IMR-90 (cell line): ENCODE data around the gene SHISAL1. TPM values are rescaled to one million over a fixed set of nuclear protein-coding genes. Genes with fewer than 3 reads are reported as not detected.

Experiments
- ATAC-seq: fragments of 200-7000 bp; cut with Tn5 transposase; 2 replicates; pipeline ENCODE4 v1.9.1; 2020; ENCODE audit warnings: low read depth, mild to moderate bottlenecking, moderate library complexity
- BruUV-seq: library from RNA; stranded (reverse); fragments of 400-500 nt; replicated peaks from 2 replicates; lab custom pipeline; 2021; lab: Mats Ljungman, UMichigan
- CTCF ChIA-PET: fragments of 300-600 bp; formaldehyde crosslinking; extraction: SDS; loops from one replicate; lab custom pipeline; 2021; ENCODE audit warnings: antibody characterized with exemption; lab: Yijun Ruan, JAX
- POLR2A ChIA-PET: fragments of 300-600 bp; sonication (Branson Sonifier 250); formaldehyde crosslinking; loops from one replicate; lab custom pipeline; 2022; ENCODE audit warnings: antibody characterized with exemption; ENCODE audit not compliant: unreplicated experiment; lab: Charles Lee
- DNase-seq: peaks from one replicate; pipeline ENCODE4 v3.0.0; 2013
- H2AFZ ChIP-seq: replicated peaks from 2 replicates; pipeline ENCODE3; 2013; ENCODE audit warnings: low read length, mild to moderate bottlenecking; ENCODE audit not compliant: poor library complexity
- H2AK5ac ChIP-seq: 2 replicates; pipeline ENCODE4 v1.6.1; 2013; ENCODE audit warnings: low read depth, low read length, inconsistent platforms
- H2AK9ac ChIP-seq: replicated peaks from 2 replicates; pipeline ENCODE3; 2013; ENCODE audit warnings: mild to moderate bottlenecking, low read depth, low read length, moderate library complexity; ENCODE audit not compliant: poor library complexity
- H2BK120ac ChIP-seq: 2 replicates; pipeline ENCODE4 v1.6.1; 2013; ENCODE audit warnings: low read depth, low read length, inconsistent platforms
- H2BK15ac ChIP-seq: 3 replicates; pipeline ENCODE4 v1.6.1; 2013; ENCODE audit warnings: low read depth, low read length, inconsistent platforms
- H2BK20ac ChIP-seq: 2 replicates; pipeline ENCODE4 v1.6.1; 2013; ENCODE audit warnings: low read depth, mild to moderate bottlenecking, inconsistent platforms, low read length, moderate library complexity
- H2BK5ac ChIP-seq: 2 replicates; pipeline ENCODE4 v1.6.1; 2013; ENCODE audit warnings: mild to moderate bottlenecking, low read depth, low read length, inconsistent platforms; ENCODE audit not compliant: poor library complexity, severe bottlenecking
- H3K14ac ChIP-seq: replicated peaks from 2 replicates; pipeline ENCODE4 v1.6.1; 2013; ENCODE audit warnings: low read depth, low read length, inconsistent platforms
- H3K18ac ChIP-seq: 2 replicates; pipeline ENCODE4 v1.6.1; 2013; ENCODE audit warnings: low read depth, low read length, control low read depth
- H3K23ac ChIP-seq: 2 replicates; pipeline ENCODE4 v1.6.1; 2013; ENCODE audit warnings: low read depth, low read length, inconsistent platforms
- H3K27ac ChIP-seq: 2 replicates; pipeline ENCODE4 v1.5.1; 2013; ENCODE audit warnings: mild to moderate bottlenecking, control low read depth, low read length; ENCODE audit not compliant: insufficient read depth
- H3K27me3 ChIP-seq: 2 replicates; pipeline ENCODE4 v1.6.1; 2013; ENCODE audit warnings: low read length; ENCODE audit not compliant: control insufficient read depth, insufficient read depth
- H3K36me3 ChIP-seq: 2 replicates; pipeline ENCODE4 v1.6.1; 2013; ENCODE audit warnings: low read length, mixed read lengths; ENCODE audit not compliant: control insufficient read depth, insufficient read depth
- H3K4ac ChIP-seq: 2 replicates; pipeline ENCODE4 v1.6.1; 2013; ENCODE audit warnings: low read depth, low read length, inconsistent platforms
- H3K4me1 ChIP-seq: 2 replicates; pipeline ENCODE4 v1.6.1; 2013; ENCODE audit warnings: low read length, mixed read lengths; ENCODE audit not compliant: control insufficient read depth, insufficient read depth
- H3K4me2 ChIP-seq: 2 replicates; pipeline ENCODE4 v1.6.1; 2013; ENCODE audit warnings: low read depth, mild to moderate bottlenecking, control low read depth, low read length, moderate library complexity
- H3K4me3 ChIP-seq: 2 replicates; pipeline ENCODE4 v1.5.1; 2013; ENCODE audit warnings: low read depth, mild to moderate bottlenecking, control low read depth, low read length, moderate library complexity; ENCODE audit not compliant: insufficient read depth
- H3K56ac ChIP-seq: 2 replicates; pipeline ENCODE4 v1.6.1; 2013; ENCODE audit warnings: low read length, inconsistent platforms; ENCODE audit not compliant: insufficient read depth; ENCODE audit errors: extremely low read depth
- H3K79me1 ChIP-seq, 2 experiments: 2 replicates each; pipeline ENCODE4 v1.6.1; 2013; ENCODE audit warnings: low read length in 2 of 2, inconsistent platforms in 1 of 2, low read depth in 1 of 2
- H3K9ac ChIP-seq: 2 replicates; pipeline ENCODE4 v1.6.1; 2013; ENCODE audit warnings: low read depth, low read length, control low read depth
- H3K9me1 ChIP-seq: 2 replicates; pipeline ENCODE4 v1.6.1; 2013; ENCODE audit warnings: low read length, inconsistent platforms; ENCODE audit not compliant: insufficient read depth
- H3K9me3 ChIP-seq: 2 replicates; pipeline ENCODE4 v1.6.1; 2013; ENCODE audit warnings: low read length; ENCODE audit not compliant: control insufficient read depth, insufficient read depth
- H4K20me1 ChIP-seq: 2 replicates; pipeline ENCODE4 v1.6.1; 2013; ENCODE audit warnings: low read length, inconsistent platforms; ENCODE audit not compliant: insufficient read depth
- H4K5ac ChIP-seq: 2 replicates; pipeline ENCODE4 v1.6.1; 2013; ENCODE audit warnings: mild to moderate bottlenecking, low read depth, low read length, control low read depth
- H4K8ac ChIP-seq, 2 experiments: 2 replicates each; pipeline ENCODE4 v1.6.1; 2013; ENCODE audit warnings: low read depth in 2 of 2, low read length in 2 of 2, control low read depth in 1 of 2, inconsistent platforms in 1 of 2
- H4K91ac ChIP-seq: 2 replicates; pipeline ENCODE4 v1.6.1; 2013; ENCODE audit warnings: low read depth, low read length, inconsistent platforms; ENCODE audit not compliant: insufficient read depth
- CHD1 ChIP-seq: IDR thresholded peaks from 2 replicates; pipeline ENCODE4 v1.6.1; 2012; ENCODE audit warnings: low read depth, low read length, improper control_type of control experiment
- FOS ChIP-seq: fragments of 150-350 bp; IDR thresholded peaks from 2 replicates; pipeline ENCODE4 v1.6.1; 2016; ENCODE audit warnings: low read depth, low read length
- MAFK ChIP-seq: IDR thresholded peaks from 2 replicates; pipeline ENCODE4 v1.6.1; 2012; ENCODE audit warnings: low read depth, low read length, improper control_type of control experiment
- MAZ ChIP-seq: IDR thresholded peaks from 2 replicates; pipeline ENCODE4 v1.6.1; 2012; ENCODE audit warnings: low read depth, mild to moderate bottlenecking, low read length, improper control_type of control experiment, moderate library complexity, borderline replicate concordance
- NFE2L2 ChIP-seq: fragments of 150-350 bp; IDR thresholded peaks from 2 replicates; pipeline ENCODE4 v1.6.1; 2016; ENCODE audit warnings: low read depth, mild to moderate bottlenecking, low read length
- POLR2A ChIP-seq: IDR thresholded peaks from 2 replicates; pipeline ENCODE4 v1.6.1; 2012; ENCODE audit warnings: mild to moderate bottlenecking, low read depth, low read length
- RAD21 ChIP-seq: IDR thresholded peaks from 2 replicates; pipeline ENCODE4 v1.6.1; 2012; ENCODE audit warnings: low read length, improper control_type of control experiment
- RFX5 ChIP-seq: IDR thresholded peaks from 2 replicates; pipeline ENCODE4 v1.8.0; 2012; ENCODE audit warnings: low read depth, mild to moderate bottlenecking, low read length, moderate library complexity
- WGBS, 2 experiments: methylation state at CpG; one replicate each; pipeline versions ENCODE4 v1.1.5 to v1.1.7; 2013; ENCODE audit warnings: missing lambda C conversion rate in 2 of 2; ENCODE audit not compliant: insufficient read length in 1 of 2; ENCODE audit errors: extremely low coverage in 2 of 2; 5-methylcytosine and 5-hydroxymethylcytosine counted together
- dilution Hi-C: fragments of 300-500 bp; cut with HindIII; formaldehyde crosslinking; loops from one replicate; pipeline ENCODE4 v1.14.3; 2018; ENCODE audit warnings: low sequenced_read_pairs; ENCODE audit not compliant: unreplicated experiment
- in situ Hi-C: fragments of 300-500 bp; cut with MboI; formaldehyde crosslinking; loops from 3 replicates; pipeline ENCODE4 v1.14.3; 2019; ENCODE audit warnings: low sequenced_read_pairs, inconsistent platforms, mixed read lengths
- intact Hi-C: fragments of 100-400 bp; cut with micrococcal nuclease; formaldehyde crosslinking; loops from 2 replicates; pipeline ENCODE4 v1.10.0; 2022
- polyA plus RNA-seq, 3 experiments: library from polyadenylated mRNA; depleted of rRNA; stranded (reverse); fragments of >200 nt; gene quantifications; 2 replicates each; pipeline ENCODE4 v1.2.3, GENCODE V29; 2012; ENCODE audit warnings: low replicate concordance in 1 of 3
- total RNA-seq: library from RNA; depleted of rRNA; stranded (reverse); fragments of >200 nt; gene quantifications from 2 replicates; pipeline ENCODE4 v1.2.3, GENCODE V29; 2012
- TF ChIP-seq, protein P1 (sequence below): fragments of 150-350 bp; IDR thresholded peaks from 2 replicates; pipeline ENCODE4 v1.6.1; 2017; ENCODE audit warnings: mild to moderate bottlenecking, antibody characterized with exemption, low read length, low read depth

The SHISAL1 gene
- total and polyA plus RNA-seq, 2 of the 4 experiments (the other 2 are of a cell fraction), result 1.0 to 1.4 TPM

DNA sequence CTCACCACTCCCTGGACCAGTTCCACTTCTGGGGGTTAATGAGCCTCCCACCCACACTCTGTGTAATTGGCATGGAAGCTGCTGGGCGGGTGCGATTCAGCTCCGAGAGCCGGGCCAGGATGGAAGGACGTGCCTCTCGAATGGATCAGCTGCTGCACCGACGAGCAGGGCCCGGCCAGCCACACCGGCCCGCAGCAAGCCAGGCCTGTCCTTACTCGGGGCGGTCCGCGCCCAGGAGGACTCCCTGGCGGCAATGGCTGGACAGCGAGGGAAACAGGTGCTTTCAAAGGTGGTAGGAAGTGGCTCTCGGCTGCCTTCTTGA lies 4.3 kb upstream of the SHISAL1 start:
- no peak overlapping the region for H2BK5ac ChIP-seq
- H3K14ac ChIP-seq, result no peak overlapping the region
- H2AFZ ChIP-seq, result no peak overlapping the region
- in situ Hi-C loops (loop anchor here (10.0 kb wide), 1 partner anchor 308 kb away; no protein-coding TSS in a partner anchor), intact Hi-C loops (no loop called here), dilution Hi-C loops (no loop called here)
- no peak overlapping the region for H4K5ac ChIP-seq
- H3K9me3 ChIP-seq, result no peaks in the 10 kb centered on the region
- no peaks in the 10 kb centered on the region for H3K79me1 ChIP-seq
- no peak overlapping the region for H3K27ac ChIP-seq
- CTCF ChIA-PET, result no interaction called here
- no peak overlapping the region for H3K4me2 ChIP-seq
- H2AK5ac ChIP-seq, result no peak overlapping the region
- H4K91ac ChIP-seq, result no peak overlapping the region
- H3K9me1 ChIP-seq, result no peaks in the 10 kb centered on the region
- H4K8ac ChIP-seq, result no peak overlapping the region
- H3K4me3 ChIP-seq, result no peak overlapping the region
- no peaks in the 10 kb centered on the region for H3K36me3 ChIP-seq
- no peak overlapping the region for H3K23ac ChIP-seq
- H4K20me1 ChIP-seq, result no peaks in the 10 kb centered on the region; the same call in 1 of the 2 replicates
- no peak overlapping the region for H3K56ac ChIP-seq
- no peak overlapping the region for H2AK9ac ChIP-seq
- 95% methylated on average over 8 of the region's 18 CpGs; no CpG with 5 or more reads in 1 of the 2 experiments for WGBS, 2 experiments
- DNase-seq (no peak), ATAC-seq (no peak)
- H3K27me3 ChIP-seq, result no peaks in the 10 kb centered on the region
- H2BK20ac ChIP-seq, result no peak overlapping the region
- TF ChIP-seq POLR2A (no peak), RFX5 (no peak), CHD1 (no peak), RAD21 (no peak), MAZ (no peak), NFE2L2 (no peak), FOS (no peak), MAFK (no peak)
- TF ChIP-seq, protein P1, sequence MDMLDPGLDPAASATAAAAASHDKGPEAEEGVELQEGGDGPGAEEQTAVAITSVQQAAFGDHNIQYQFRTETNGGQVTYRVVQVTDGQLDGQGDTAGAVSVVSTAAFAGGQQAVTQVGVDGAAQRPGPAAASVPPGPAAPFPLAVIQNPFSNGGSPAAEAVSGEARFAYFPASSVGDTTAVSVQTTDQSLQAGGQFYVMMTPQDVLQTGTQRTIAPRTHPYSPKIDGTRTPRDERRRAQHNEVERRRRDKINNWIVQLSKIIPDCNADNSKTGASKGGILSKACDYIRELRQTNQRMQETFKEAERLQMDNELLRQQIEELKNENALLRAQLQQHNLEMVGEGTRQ, result no peak
- no peak overlapping the region for H2BK120ac ChIP-seq
- H3K18ac ChIP-seq, result no peak overlapping the region
- no TSS peak for BruUV-seq
- H3K4me1 ChIP-seq, result peaks cover under 1% of the 10 kb centered on the region; the same call in 1 of the 2 replicates
- H3K9ac ChIP-seq, result no peak overlapping the region
- H2BK15ac ChIP-seq, result no peak overlapping the region
- H3K4ac ChIP-seq, result no peak overlapping the region
- POLR2A ChIA-PET, result no interaction called here
